ENCODE results near the gene ESF1.

GRCh38 chr20:13825465-13825864, 40.7 kb upstream of the ESF1 start:
- TF ChIP-seq CTCF (IDR thresholded peaks at IDR 0.05) = no peak
- no peak for TF ChIP-seq POLR2A (IDR thresholded peaks at IDR 0.05)

Data from adrenal gland (tissue), 5 donors.